Keratinocyte (primary cell): ENCODE data around the gene STK24. TPM values are rescaled to one million over a fixed set of nuclear protein-coding genes. Genes with fewer than 3 reads are reported as not detected.

Experiments used
- DNase-seq: peaks from one replicate; pipeline ENCODE4 v3.0.0-alpha.2; 2011; ENCODE audit warnings: low read depth, missing footprints, low spot score
- FAIRE-seq: peaks from 2 replicates; lab custom pipeline; 2011; peaks lifted over from hg19 to GRCh38; lab: Jason Lieb, UNC
- H2AFZ ChIP-seq: 2 replicates; pipeline ENCODE4 v1.6.0; 2012; ENCODE audit warnings: low read length, control low read depth, inconsistent platforms; ENCODE audit not compliant: control insufficient read depth
- H3K27ac ChIP-seq: 2 replicates; pipeline ENCODE4 v1.5.1; 2011; ENCODE audit warnings: low read length; ENCODE audit not compliant: control insufficient read depth, insufficient read depth
- H3K27me3 ChIP-seq: 3 replicates; pipeline ENCODE4 v1.6.0; 2011; ENCODE audit warnings: low read length; ENCODE audit not compliant: control insufficient read depth, insufficient read depth; ENCODE audit errors: extremely low read depth
- H3K36me3 ChIP-seq, 2 experiments: 2 replicates in 1 of 2; 3 replicates in 1 of 2; pipeline ENCODE4 v1.5.1; 2011; ENCODE audit warnings: low read length in 2 of 2, mild to moderate bottlenecking in 1 of 2; ENCODE audit not compliant: control insufficient read depth in 2 of 2, insufficient read depth in 2 of 2; ENCODE audit errors: extremely low read depth in 1 of 2
- H3K4me1 ChIP-seq: 3 replicates; pipeline ENCODE4 v1.5.1; 2011; ENCODE audit warnings: low read length; ENCODE audit not compliant: control insufficient read depth, insufficient read depth; ENCODE audit errors: extremely low read depth
- H3K4me2 ChIP-seq: 3 replicates; pipeline ENCODE4 v1.6.0; 2011; ENCODE audit warnings: low read depth, low read length; ENCODE audit not compliant: control insufficient read depth, insufficient read depth; ENCODE audit errors: extremely low read depth
- H3K4me3 ChIP-seq, 3 experiments: fragments of 200-600 bp in 1 of 3; sonication (generic) in 1 of 3; 2 replicates in 2 of 3; 3 replicates in 1 of 3; pipeline ENCODE4 v1.5.1; 2011 to 2016; ENCODE audit warnings: low read length in 3 of 3, mild to moderate bottlenecking in 3 of 3, control low read depth in 2 of 3, inconsistent platforms in 1 of 3, low read depth in 1 of 3, mixed read lengths in 1 of 3, mixed run types in 1 of 3, moderate library complexity in 1 of 3; ENCODE audit not compliant: control insufficient read depth in 2 of 3, insufficient read depth in 2 of 3; ENCODE audit errors: extremely low read depth in 1 of 3
- H3K79me2 ChIP-seq: 2 replicates; pipeline ENCODE4 v1.6.0; 2012; ENCODE audit warnings: low read length; ENCODE audit not compliant: control insufficient read depth, insufficient read depth
- H3K9ac ChIP-seq: 3 replicates; pipeline ENCODE4 v1.6.0; 2011; ENCODE audit warnings: low read length; ENCODE audit not compliant: control insufficient read depth, insufficient read depth; ENCODE audit errors: extremely low read depth
- H3K9me1 ChIP-seq: 3 replicates; pipeline ENCODE4 v1.6.0; 2011; ENCODE audit warnings: low read length; ENCODE audit not compliant: control insufficient read depth, insufficient read depth; ENCODE audit errors: extremely low read depth
- H3K9me3 ChIP-seq: 2 replicates; pipeline ENCODE4 v1.5.1; 2012; ENCODE audit warnings: low read depth, low read length; ENCODE audit not compliant: control insufficient read depth
- H4K20me1 ChIP-seq: 3 replicates; pipeline ENCODE4 v1.6.0; 2011; ENCODE audit warnings: low read length; ENCODE audit not compliant: control insufficient read depth, insufficient read depth; ENCODE audit errors: extremely low read depth
- CTCF ChIP-seq, 3 experiments: IDR thresholded peaks in 1 of 3; conservative IDR thresholded peaks in 1 of 3; optimal IDR thresholded peaks in 1 of 3; 2 replicates in 2 of 3; 3 replicates in 1 of 3; pipeline versions ENCODE3 to v1.5.1; 2011; ENCODE audit warnings: low read length in 3 of 3, mild to moderate bottlenecking in 3 of 3, moderate library complexity in 2 of 3, control low read depth in 1 of 3, inconsistent platforms in 1 of 3; ENCODE audit not compliant: insufficient read depth in 2 of 3; ENCODE audit errors: extremely low read depth in 1 of 3
- EZH2 ChIP-seq: IDR thresholded peaks from one replicate; pipeline ENCODE4 v1.6.1; 2012; ENCODE audit warnings: inconsistent platforms, mild to moderate bottlenecking, low read length, moderate library complexity
- dilution Hi-C: fragments of 300-500 bp; cut with MboI; formaldehyde crosslinking; loops from one replicate; pipeline ENCODE4 v1.7.0; 2020; ENCODE audit warnings: low sequenced_read_pairs; ENCODE audit not compliant: extremely low pct_ligation_motif_present
- polyA plus RNA-seq, 5 experiments: library from polyadenylated mRNA; depleted of rRNA in 3 of 5; stranded (reverse) in 3 of 5; stranded (forward) in 1 of 5; unstranded in 1 of 5; fragments of >200 nt; gene quantifications; 1 replicate in 1 of 5; 2 replicates in 3 of 5; 3 replicates in 1 of 5; pipeline versions ENCODE4 v1.2.1 to v1.2.3, GENCODE V29; 2011 to 2012; ENCODE audit warnings: missing spikeins in 2 of 5, low read depth in 1 of 5, low replicate concordance in 1 of 5

The STK24 gene
- polyA plus RNA-seq, 1 donor (not counting 4 experiments of a cell fraction or from before 2014, with no cell fraction given) = 81.6 TPM

DNA sequence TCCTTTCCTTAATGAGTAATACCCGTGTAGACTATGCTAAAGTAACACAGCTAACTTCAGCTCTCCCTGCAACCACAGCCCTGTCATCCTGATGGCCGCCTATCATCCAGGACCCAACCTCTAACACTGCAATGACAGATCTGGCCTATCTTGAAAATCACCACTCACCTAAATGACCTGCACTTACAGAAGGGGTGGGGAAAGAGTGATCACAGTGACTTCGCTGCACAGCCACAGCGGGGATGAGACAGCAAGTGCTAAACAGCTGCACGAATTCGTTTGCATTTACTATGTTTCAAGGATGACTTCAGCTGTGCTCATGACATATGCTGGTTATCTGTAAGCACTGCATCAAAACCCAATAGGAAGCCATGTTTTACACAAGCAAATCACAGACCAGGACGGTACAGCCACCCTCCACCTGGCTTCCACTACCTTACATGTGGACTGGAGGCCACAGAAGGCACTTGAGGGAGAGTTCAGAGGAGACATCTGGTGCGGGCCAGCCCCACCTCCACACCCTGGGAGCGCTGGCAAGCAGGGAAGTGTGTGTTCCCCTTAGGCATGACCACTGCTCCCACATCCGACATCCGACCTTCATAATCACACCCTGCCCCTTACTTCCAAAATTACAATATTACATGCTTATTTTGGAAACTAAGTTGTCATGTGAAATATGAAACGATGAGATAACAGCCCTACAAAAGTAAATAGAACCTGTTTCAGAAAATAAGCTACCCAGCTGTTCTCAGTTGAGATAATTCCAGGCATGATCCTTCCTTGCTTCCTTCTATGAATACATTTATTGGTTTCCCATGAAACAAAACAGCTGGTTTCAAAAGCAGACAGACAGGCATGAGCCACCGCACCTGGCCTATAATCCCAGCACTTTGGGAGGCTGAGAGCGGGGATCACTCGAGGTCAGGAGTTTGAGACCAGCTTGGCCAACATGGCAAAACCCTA is 95.7 kb downstream of the STK24 start:
- FAIRE-seq = peak; percentile 48
- dilution Hi-C loops = no loop called here
- H3K4me3 ChIP-seq = no peak overlapping the region

GRCh38 chr13:98479496-98480003 is 97.4 kb downstream of the STK24 start:
- TF ChIP-seq CTCF (optimal IDR thresholded peaks at IDR 0.05 in 1 of 3, IDR thresholded peaks at IDR 0.05 in 1 of 3, conservative IDR thresholded peaks at IDR 0.05 in 1 of 3; ENCODE audit: extremely low read depth in 1 of 3, insufficient read depth in 2 of 3, low read length in 3 of 3) = no peak
- TF ChIP-seq EZH2 = no peak
- H3K27ac ChIP-seq = no peak overlapping the region

More for the DNA sequence above, 95.7 kb downstream of the STK24 start:
- peaks cover 22% of the 10 kb centered on the region for H4K20me1 ChIP-seq
- H3K79me2 ChIP-seq = peaks cover 87% of the 10 kb centered on the region
- no peak for TF ChIP-seq EZH2
- no peak for TF ChIP-seq CTCF (optimal IDR thresholded peaks at IDR 0.05 in 1 of 3, IDR thresholded peaks at IDR 0.05 in 1 of 3, conservative IDR thresholded peaks at IDR 0.05 in 1 of 3; ENCODE audit: extremely low read depth in 1 of 3, insufficient read depth in 2 of 3, low read length in 3 of 3)
- no peaks in the 10 kb centered on the region for H3K27me3 ChIP-seq
- H3K4me2 ChIP-seq = no peak overlapping the region
- H3K27ac ChIP-seq = no peak overlapping the region
- H3K36me3 ChIP-seq = peaks cover 7% of the 10 kb centered on the region in 2 experiments
- H3K4me1 ChIP-seq = peaks cover 61% of the 10 kb centered on the region
- H2AFZ ChIP-seq = no peak overlapping the region
- no peak for DNase-seq
- no peaks in the 10 kb centered on the region for H3K9me3 ChIP-seq
- peaks cover 7% of the 10 kb centered on the region for H3K9me1 ChIP-seq
- H3K9ac ChIP-seq = no peak overlapping the region

More at GRCh38 chr13:98479496-98480003, 97.4 kb downstream of the STK24 start:
- H3K79me2 ChIP-seq = peaks cover 91% of the 10 kb centered on the region
- dilution Hi-C loops = no loop called here
- H3K4me3 ChIP-seq = no peak overlapping the region
- peaks cover 50% of the 10 kb centered on the region for H3K4me1 ChIP-seq
- peaks cover 12 to 13% of the 10 kb centered on the region in 2 experiments for H3K36me3 ChIP-seq
- H3K9me1 ChIP-seq = peaks cover 7% of the 10 kb centered on the region
- no peak overlapping the region for H3K9ac ChIP-seq
- H4K20me1 ChIP-seq = peaks cover 15% of the 10 kb centered on the region
- no peak for DNase-seq
- H2AFZ ChIP-seq = no peak overlapping the region
- H3K27me3 ChIP-seq = no peaks in the 10 kb centered on the region
- no peak overlapping the region for H3K4me2 ChIP-seq
- no peaks in the 10 kb centered on the region for H3K9me3 ChIP-seq
- FAIRE-seq = no peak
